DOHH2 (cell line): ENCODE measurements around the gene TUFT1.

Experiments used
- H3F3A ChIP-seq: fragments of 200-600 bp; sonication (generic), shearing (Covaris generic); 2 replicates; pipeline ENCODE4 v1.6.0; 2016; ENCODE audit warnings: antibody characterized with exemption, mild to moderate bottlenecking; ENCODE audit not compliant: control insufficient read depth, insufficient read depth
- H3K27ac ChIP-seq: fragments of 200-600 bp; sonication (generic); 2 replicates; pipeline ENCODE4 v1.5.1; 2014; ENCODE audit warnings: low read depth, mild to moderate bottlenecking, low read length, moderate library complexity
- H3K27me3 ChIP-seq: fragments of 200-600 bp; sonication (generic); 2 replicates; pipeline ENCODE4 v1.6.1; 2014; ENCODE audit warnings: mild to moderate bottlenecking, low read length, mixed read lengths; ENCODE audit not compliant: control insufficient read depth
- H3K36me3 ChIP-seq: fragments of 200-600 bp; sonication (generic); 2 replicates; pipeline ENCODE4 v1.6.1; 2014; ENCODE audit warnings: mild to moderate bottlenecking, low read length, moderate library complexity, mixed read lengths; ENCODE audit not compliant: control insufficient read depth
- H3K4me1 ChIP-seq: fragments of 200-600 bp; sonication (generic); 2 replicates; pipeline ENCODE4 v1.6.1; 2014; ENCODE audit warnings: mild to moderate bottlenecking, low read length, mixed read lengths; ENCODE audit not compliant: control insufficient read depth
- H3K4me2 ChIP-seq: fragments of 200-600 bp; sonication (generic); 2 replicates; pipeline ENCODE4 v1.6.0; 2014; ENCODE audit warnings: mild to moderate bottlenecking, low read length, moderate library complexity
- H3K4me3 ChIP-seq: fragments of 200-600 bp; sonication (generic); 2 replicates; pipeline ENCODE4 v1.5.1; 2014; ENCODE audit warnings: mild to moderate bottlenecking, low read length, mixed read lengths
- H3K79me2 ChIP-seq: fragments of 200-600 bp; sonication (generic); 2 replicates; pipeline ENCODE4 v1.6.1; 2014; ENCODE audit warnings: mild to moderate bottlenecking, low read length, mixed read lengths; ENCODE audit not compliant: control insufficient read depth
- H3K9me2 ChIP-seq: fragments of 200-600 bp; sonication (generic); replicated peaks from 2 replicates; pipeline ENCODE4 v1.6.1; 2014; ENCODE audit warnings: mild to moderate bottlenecking, low read length, mixed read lengths; ENCODE audit not compliant: control insufficient read depth
- H3K9me3 ChIP-seq: fragments of 200-600 bp; sonication (generic); 2 replicates; pipeline ENCODE4 v1.6.1; 2014; ENCODE audit warnings: antibody characterized with exemption, low read length, mixed read lengths; ENCODE audit not compliant: control insufficient read depth, insufficient read depth
- H4K20me1 ChIP-seq: fragments of 200-600 bp; sonication (generic); 2 replicates; pipeline ENCODE4 v1.6.0; 2014; ENCODE audit warnings: low read depth, mild to moderate bottlenecking, antibody characterized with exemption, low read length, moderate library complexity; ENCODE audit not compliant: control insufficient read depth, insufficient read depth
- EZH2phosphoT487 ChIP-seq: fragments of 200-600 bp; sonication (generic); IDR thresholded peaks from 2 replicates; pipeline ENCODE4 v1.6.1; 2017; ENCODE audit warnings: borderline replicate concordance, mild to moderate bottlenecking, antibody characterized with exemption, low read length, moderate library complexity, mixed read lengths
- TF ChIP-seq, protein P1 (sequence below): fragments of 200-600 bp; sonication (generic); IDR thresholded peaks from one replicate; pipeline ENCODE4 v1.5.1; 2014; ENCODE audit warnings: antibody characterized with exemption, mild to moderate bottlenecking, low read depth, low read length; ENCODE audit not compliant: poor library complexity, severe bottlenecking

Gene TUFT1

DNA sequence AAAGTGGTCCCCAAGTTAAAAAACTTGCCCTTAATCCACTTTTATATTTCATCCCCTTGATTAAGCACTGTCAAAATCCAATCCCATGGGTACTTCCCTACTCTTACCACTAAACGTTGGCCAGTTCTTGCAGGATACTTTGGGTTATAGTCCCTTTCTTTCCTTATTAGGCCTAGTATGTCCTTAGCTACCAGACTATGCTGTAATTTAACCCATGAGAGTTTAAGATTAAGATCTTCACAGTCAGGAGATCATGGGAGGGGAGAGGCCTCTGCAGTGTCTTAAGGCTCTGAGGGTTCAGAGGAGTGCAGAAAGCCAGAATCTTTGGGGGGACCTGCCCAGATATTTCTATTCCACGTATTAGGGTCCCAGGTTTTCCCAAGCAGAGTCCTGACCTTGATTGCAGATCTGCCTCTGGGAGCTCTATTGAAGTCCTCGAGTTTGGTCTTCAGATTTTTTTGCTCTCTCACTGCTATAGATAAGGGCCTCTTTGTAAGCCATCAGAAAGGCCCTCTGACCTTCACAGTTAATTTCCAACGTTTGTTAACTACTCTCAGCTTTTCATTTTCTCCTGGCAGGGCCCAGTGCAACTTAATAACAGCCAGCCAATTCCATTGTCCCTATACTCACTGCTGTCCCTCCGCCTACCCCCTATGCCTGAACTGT lies 37.9 kb upstream of the TUFT1 start:
- TF ChIP-seq EZH2phosphoT487, result no peak
- TF ChIP-seq, protein P1, sequence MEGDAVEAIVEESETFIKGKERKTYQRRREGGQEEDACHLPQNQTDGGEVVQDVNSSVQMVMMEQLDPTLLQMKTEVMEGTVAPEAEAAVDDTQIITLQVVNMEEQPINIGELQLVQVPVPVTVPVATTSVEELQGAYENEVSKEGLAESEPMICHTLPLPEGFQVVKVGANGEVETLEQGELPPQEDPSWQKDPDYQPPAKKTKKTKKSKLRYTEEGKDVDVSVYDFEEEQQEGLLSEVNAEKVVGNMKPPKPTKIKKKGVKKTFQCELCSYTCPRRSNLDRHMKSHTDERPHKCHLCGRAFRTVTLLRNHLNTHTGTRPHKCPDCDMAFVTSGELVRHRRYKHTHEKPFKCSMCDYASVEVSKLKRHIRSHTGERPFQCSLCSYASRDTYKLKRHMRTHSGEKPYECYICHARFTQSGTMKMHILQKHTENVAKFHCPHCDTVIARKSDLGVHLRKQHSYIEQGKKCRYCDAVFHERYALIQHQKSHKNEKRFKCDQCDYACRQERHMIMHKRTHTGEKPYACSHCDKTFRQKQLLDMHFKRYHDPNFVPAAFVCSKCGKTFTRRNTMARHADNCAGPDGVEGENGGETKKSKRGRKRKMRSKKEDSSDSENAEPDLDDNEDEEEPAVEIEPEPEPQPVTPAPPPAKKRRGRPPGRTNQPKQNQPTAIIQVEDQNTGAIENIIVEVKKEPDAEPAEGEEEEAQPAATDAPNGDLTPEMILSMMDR, result no peak
- Histone ChIP-seq H3F3A (no peaks in the 10 kb centered on the region), H3K4me2 (no peak overlapping the region), H3K4me1 (no peaks in the 10 kb centered on the region), H3K79me2 (no peaks in the 10 kb centered on the region), H3K36me3 (no peaks in the 10 kb centered on the region), H3K9me2 (no peaks in the 10 kb centered on the region), H3K9me3 (no peaks in the 10 kb centered on the region), H4K20me1 (no peaks in the 10 kb centered on the region), H3K4me3 (no peak overlapping the region), H3K27ac (no peak overlapping the region), H3K27me3 (peaks cover 14% of the 10 kb centered on the region)

DNA sequence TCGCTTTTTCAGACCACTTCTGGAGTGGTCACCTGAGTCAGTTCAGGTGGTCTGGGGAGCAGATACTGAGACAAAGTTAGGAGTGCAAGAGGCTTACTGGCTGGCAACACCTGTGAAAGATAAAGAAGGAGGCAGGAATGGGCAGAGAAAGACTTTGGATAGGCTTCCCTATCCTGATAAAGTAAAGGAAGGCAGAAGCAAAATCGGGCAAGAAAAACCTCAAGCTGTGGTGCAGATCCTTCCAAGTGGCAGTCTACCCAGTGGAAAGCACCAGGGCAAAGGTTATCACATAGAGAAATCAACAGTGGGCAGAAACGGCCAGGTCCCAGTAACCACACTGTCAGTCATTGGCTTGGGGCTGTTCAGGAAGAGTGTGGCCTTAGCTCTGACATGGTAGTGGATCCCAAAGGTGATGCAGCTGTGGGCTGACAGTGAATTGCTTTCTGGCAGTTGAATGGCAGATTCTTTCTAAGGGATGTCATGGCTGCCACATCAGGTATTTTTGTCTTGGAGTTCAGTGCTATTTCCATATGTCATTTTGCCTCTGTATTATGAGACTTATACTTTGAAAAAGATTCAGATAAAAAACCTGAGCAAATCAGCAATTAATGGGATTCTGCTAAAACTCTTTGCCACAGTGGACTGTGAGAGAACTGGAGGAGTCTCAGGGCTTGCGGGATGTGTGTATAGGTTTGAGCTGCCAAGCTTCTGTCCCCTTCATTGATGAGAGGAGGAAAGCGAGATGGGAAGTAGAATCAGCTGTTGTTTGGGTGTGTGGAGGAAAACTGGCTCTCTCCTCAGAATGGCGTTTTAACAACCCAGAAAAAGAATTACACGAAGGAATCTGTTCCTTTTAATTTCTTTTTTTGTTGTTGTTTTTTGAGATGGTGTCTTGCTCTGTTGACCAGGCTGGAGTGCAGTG lies 37.0 kb upstream of the TUFT1 start:
- Histone ChIP-seq H3K4me2 (no peak overlapping the region), H3K36me3 (no peaks in the 10 kb centered on the region), H3K27me3 (peaks cover 17% of the 10 kb centered on the region), H3K9me3 (no peaks in the 10 kb centered on the region), H3K4me1 (no peaks in the 10 kb centered on the region), H3K4me3 (no peak overlapping the region), H3F3A (no peaks in the 10 kb centered on the region), H3K79me2 (no peaks in the 10 kb centered on the region), H4K20me1 (no peaks in the 10 kb centered on the region), H3K27ac (no peak overlapping the region), H3K9me2 (no peaks in the 10 kb centered on the region)
- TF ChIP-seq, protein P1, result no peak
- TF ChIP-seq EZH2phosphoT487, result no peak

GRCh38 chr1:151504252-151504651 lies 35.9 kb upstream of the TUFT1 start:
- Histone ChIP-seq H4K20me1 (no peaks in the 10 kb centered on the region), H3K4me1 (no peaks in the 10 kb centered on the region), H3K27ac (no peak overlapping the region), H3F3A (no peaks in the 10 kb centered on the region), H3K36me3 (no peaks in the 10 kb centered on the region), H3K4me3 (no peak overlapping the region), H3K9me3 (no peaks in the 10 kb centered on the region), H3K9me2 (no peaks in the 10 kb centered on the region), H3K4me2 (no peak overlapping the region), H3K27me3 (peaks cover 17% of the 10 kb centered on the region), H3K79me2 (no peaks in the 10 kb centered on the region)
- TF ChIP-seq EZH2phosphoT487, result no peak
- TF ChIP-seq, protein P1, result no peak
